Hepatocyte (in vitro differentiated cells): ENCODE data around the gene SDC4.

ENCODE experiments used
- CTCF ChIP-seq: fragments of 200-600 bp; sonication (generic); IDR thresholded peaks from 2 replicates; pipeline ENCODE4 v1.5.1; 2016; ENCODE audit warnings: antibody characterized with exemption, mild to moderate bottlenecking; ENCODE audit not compliant: poor library complexity
- EZH2 ChIP-seq: fragments of 200-600 bp; sonication (generic); IDR thresholded peaks from 2 replicates; pipeline ENCODE4 v1.6.1; 2016; ENCODE audit warnings: antibody characterized with exemption, mild to moderate bottlenecking, borderline replicate concordance
- EZH2phosphoT487 ChIP-seq: fragments of 200-600 bp; sonication (generic); IDR thresholded peaks from one replicate; pipeline ENCODE4 v1.6.1; 2018; ENCODE audit warnings: antibody characterized with exemption, mild to moderate bottlenecking, low read depth, moderate library complexity; ENCODE audit not compliant: unreplicated experiment, severe bottlenecking

GRCh38 chr20:45313065-45313695 lies 35.0 kb downstream of the SDC4 start:
- TF ChIP-seq CTCF = no peak
- TF ChIP-seq EZH2 = no peak
- no peak for TF ChIP-seq EZH2phosphoT487
